DND-41 (cell line): ENCODE data around the gene GALNT18.

ENCODE experiments used
- EZH2 ChIP-seq: IDR thresholded peaks from 3 replicates; pipeline ENCODE4 v1.6.1; 2012; ENCODE audit warnings: borderline replicate concordance, low read depth, mild to moderate bottlenecking, moderate library complexity, low read length, inconsistent platforms; ENCODE audit not compliant: severe bottlenecking
- TF ChIP-seq, protein P1 (sequence below): IDR thresholded peaks from 2 replicates; pipeline ENCODE4 v1.5.1; 2012; ENCODE audit warnings: borderline replicate concordance, low read length, moderate library complexity, mild to moderate bottlenecking; ENCODE audit not compliant: poor library complexity, severe bottlenecking; ENCODE audit errors: extremely low read depth

DNA sequence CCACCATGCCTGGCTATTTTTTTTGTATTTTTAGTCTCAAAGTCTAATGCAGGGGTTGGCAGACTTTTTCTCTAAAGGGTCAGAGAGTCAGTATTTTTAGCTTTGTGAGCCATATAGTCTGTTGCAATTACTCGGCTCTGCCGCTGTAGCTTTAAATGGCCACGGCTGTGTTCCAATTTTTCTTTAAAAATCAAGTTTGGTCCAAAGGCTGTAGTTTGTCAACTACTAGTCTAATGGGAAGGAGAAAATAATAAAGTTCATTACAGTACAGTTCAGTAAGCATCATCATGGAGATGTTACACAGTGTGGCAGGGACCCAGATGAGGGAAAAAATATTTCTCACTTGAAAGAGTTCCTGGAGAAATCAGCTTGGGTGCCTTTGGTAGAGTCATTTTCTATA, 376.4 kb downstream of the GALNT18 start:
- TF ChIP-seq, protein P1, sequence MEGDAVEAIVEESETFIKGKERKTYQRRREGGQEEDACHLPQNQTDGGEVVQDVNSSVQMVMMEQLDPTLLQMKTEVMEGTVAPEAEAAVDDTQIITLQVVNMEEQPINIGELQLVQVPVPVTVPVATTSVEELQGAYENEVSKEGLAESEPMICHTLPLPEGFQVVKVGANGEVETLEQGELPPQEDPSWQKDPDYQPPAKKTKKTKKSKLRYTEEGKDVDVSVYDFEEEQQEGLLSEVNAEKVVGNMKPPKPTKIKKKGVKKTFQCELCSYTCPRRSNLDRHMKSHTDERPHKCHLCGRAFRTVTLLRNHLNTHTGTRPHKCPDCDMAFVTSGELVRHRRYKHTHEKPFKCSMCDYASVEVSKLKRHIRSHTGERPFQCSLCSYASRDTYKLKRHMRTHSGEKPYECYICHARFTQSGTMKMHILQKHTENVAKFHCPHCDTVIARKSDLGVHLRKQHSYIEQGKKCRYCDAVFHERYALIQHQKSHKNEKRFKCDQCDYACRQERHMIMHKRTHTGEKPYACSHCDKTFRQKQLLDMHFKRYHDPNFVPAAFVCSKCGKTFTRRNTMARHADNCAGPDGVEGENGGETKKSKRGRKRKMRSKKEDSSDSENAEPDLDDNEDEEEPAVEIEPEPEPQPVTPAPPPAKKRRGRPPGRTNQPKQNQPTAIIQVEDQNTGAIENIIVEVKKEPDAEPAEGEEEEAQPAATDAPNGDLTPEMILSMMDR, result no peak
- no peak for TF ChIP-seq EZH2
